ENCODE measurements around the gene OR5H6. TPM values are rescaled to one million over a fixed set of nuclear protein-coding genes. Genes with fewer than 3 reads are reported as not detected.

The OR5H6 gene
- not detected in 2 replicates for total RNA-seq (2022)
- Bru-seq, nascent RNA, result not detected
- not detected for BruChase-seq, experiment 1, labeled RNA remaining after a 6-hour chase
- BruChase-seq, experiment 2, labeled RNA remaining after a 2-hour chase, result not detected
- long read RNA-seq, result 0 reads

- intact Hi-C loops (cut with micrococcal nuclease; ENCODE audit: unreplicated experiment), result no loop called here
- no peaks in the 10 kb centered on the region for H3K4me1 Mint-ChIP-seq (ENCODE audit: low read depth, unreplicated experiment)
- DNase-seq, result no peak
- TF ChIP-seq CTCF (IDR thresholded peaks at IDR 0.05; ENCODE audit: unreplicated experiment), result no peak
- no peaks in the 10 kb centered on the region for H3K9me3 Mint-ChIP-seq (ENCODE audit: low read depth, unreplicated experiment)
- no peaks in the 10 kb centered on the region for H3K36me3 Mint-ChIP-seq (ENCODE audit: insufficient read depth, unreplicated experiment)
- H3K4me3 Mint-ChIP-seq (ENCODE audit: low read depth, unreplicated experiment), result no peak within 1 kb of the TSS
- H3K27ac Mint-ChIP-seq (ENCODE audit: unreplicated experiment), result no peak within 1 kb of the TSS
- BruUV-seq (replicated peaks), result no TSS peak
- no peaks in the 10 kb centered on the region for H3K27me3 Mint-ChIP-seq (ENCODE audit: unreplicated experiment)
- CTCF ChIA-PET, result no interaction called here
Observed at GRCh38 chr3:98263944-98264343, at the start of gene OR5H6. Gene OR5H6, plus strand, starts transcription at chr3:98264244. Its CDS starts 89 bp downstream, at chr3:98264333.

GRCh38 chr3:98215051-98215450, 49.0 kb upstream of the OR5H6 start:
- intact Hi-C loops (cut with micrococcal nuclease; ENCODE audit: unreplicated experiment), result no loop called here
- Mint-ChIP-seq H3K27ac (ENCODE audit: unreplicated experiment) (no peak overlapping the region), H3K27me3 (ENCODE audit: unreplicated experiment) (no peaks in the 10 kb centered on the region), H3K36me3 (ENCODE audit: insufficient read depth, unreplicated experiment) (no peaks in the 10 kb centered on the region), H3K4me1 (ENCODE audit: low read depth, unreplicated experiment) (no peaks in the 10 kb centered on the region), H3K4me3 (ENCODE audit: low read depth, unreplicated experiment) (no peak overlapping the region), H3K9me3 (ENCODE audit: low read depth, unreplicated experiment) (no peaks in the 10 kb centered on the region)
- no peak for DNase-seq
- TF ChIP-seq CTCF (IDR thresholded peaks at IDR 0.05; ENCODE audit: unreplicated experiment), result no peak
- CTCF ChIA-PET, result no interaction called here
- BruUV-seq (replicated peaks), result no TSS peak

GRCh38 chr3:98223907-98224672, 40.0 kb upstream of the OR5H6 start:
- intact Hi-C loops (cut with micrococcal nuclease; ENCODE audit: unreplicated experiment), result no loop called here
- Mint-ChIP-seq H3K9me3 (ENCODE audit: low read depth, unreplicated experiment) (no peaks in the 10 kb centered on the region), H3K27ac (ENCODE audit: unreplicated experiment) (no peak overlapping the region), H3K36me3 (ENCODE audit: insufficient read depth, unreplicated experiment) (no peaks in the 10 kb centered on the region), H3K4me3 (ENCODE audit: low read depth, unreplicated experiment) (no peak overlapping the region), H3K4me1 (ENCODE audit: low read depth, unreplicated experiment) (no peaks in the 10 kb centered on the region), H3K27me3 (ENCODE audit: unreplicated experiment) (no peaks in the 10 kb centered on the region)
- no peak for DNase-seq
- CTCF ChIA-PET, result no interaction called here
- BruUV-seq (replicated peaks), result no TSS peak
- no peak for TF ChIP-seq CTCF (IDR thresholded peaks at IDR 0.05; ENCODE audit: unreplicated experiment)

- CTCF ChIA-PET, result no interaction called here
- H3K4me1 Mint-ChIP-seq (ENCODE audit: low read depth, unreplicated experiment), result no peaks in the 10 kb centered on the region
- BruUV-seq (replicated peaks), result no TSS peak
- H3K9me3 Mint-ChIP-seq (ENCODE audit: low read depth, unreplicated experiment), result peaks cover 3% of the 10 kb centered on the region
- H3K4me3 Mint-ChIP-seq (ENCODE audit: low read depth, unreplicated experiment), result no peak overlapping the region
- no peak for TF ChIP-seq CTCF (IDR thresholded peaks at IDR 0.05; ENCODE audit: unreplicated experiment)
- no peak for DNase-seq
- intact Hi-C loops (cut with micrococcal nuclease; ENCODE audit: unreplicated experiment), result no loop called here
- H3K27me3 Mint-ChIP-seq (ENCODE audit: unreplicated experiment), result no peaks in the 10 kb centered on the region
- no peak overlapping the region for H3K27ac Mint-ChIP-seq (ENCODE audit: unreplicated experiment)
- H3K36me3 Mint-ChIP-seq (ENCODE audit: insufficient read depth, unreplicated experiment), result no peaks in the 10 kb centered on the region
Observed at GRCh38 chr3:98232489-98232888, 31.6 kb upstream of the OR5H6 start.
